CD4-positive, alpha-beta T cell (primary cell): Measurements from ENCODE around the gene UNC93A. TPM values are rescaled to one million over a fixed set of nuclear protein-coding genes. Genes with fewer than 3 reads are reported as not detected.

Experiments used
- ATAC-seq: fragments of 200-7000 bp; cut with Tn5 transposase; one replicate; pipeline ENCODE4 v1.10.0; 2022; ENCODE audit warnings: mild to moderate bottlenecking; ENCODE audit not compliant: poor library complexity
- CTCF ChIA-PET: fragments of 350-600 bp; sonication (Branson Sonifier 250); formaldehyde crosslinking; loops from one replicate; lab custom pipeline; 2021; ENCODE audit warnings: antibody characterized with exemption, inconsistent platforms; lab: Charles Lee
- POLR2A ChIA-PET: fragments of 350-600 bp; sonication (Branson Sonifier 250); formaldehyde crosslinking; loops from one replicate; lab custom pipeline; 2021; ENCODE audit warnings: antibody characterized with exemption, inconsistent platforms; lab: Charles Lee
- DNase-seq, 14 experiments: peaks; one replicate each; pipeline ENCODE4 v3.0.0-alpha.2; 2013 to 2020; ENCODE audit warnings: mixed read lengths in 2 of 14
- H3K27ac ChIP-seq, 2 donors: one replicate each; pipeline versions ENCODE4 v1.5.1 to v1.7.0; 2013; ENCODE audit warnings: low read length in 2 of 2, low read depth in 1 of 2, mild to moderate bottlenecking in 1 of 2
- H3K27me3 ChIP-seq, 2 experiments: 1 replicate in 1 of 2; 2 replicates in 1 of 2; pipeline versions ENCODE4 v1.6.1 to v1.7.0; 2013; ENCODE audit warnings: low read length in 2 of 2, control low read depth in 1 of 2, mild to moderate bottlenecking in 1 of 2, moderate library complexity in 1 of 2; ENCODE audit not compliant: insufficient read depth in 2 of 2, control insufficient read depth in 1 of 2
- H3K36me3 ChIP-seq: one replicate; pipeline ENCODE4 v1.6.1; 2013; ENCODE audit warnings: low read length, control low read depth; ENCODE audit not compliant: insufficient read depth
- H3K4me1 ChIP-seq: one replicate; pipeline ENCODE4 v1.6.1; 2013; ENCODE audit warnings: low read length, control low read depth; ENCODE audit not compliant: insufficient read depth
- H3K4me3 ChIP-seq: one replicate; pipeline ENCODE4 v1.5.1; 2013; ENCODE audit warnings: mild to moderate bottlenecking, low read length, moderate library complexity
- H3K9me3 ChIP-seq, 2 experiments: 1 replicate in 1 of 2; 2 replicates in 1 of 2; pipeline versions ENCODE4 v1.6.1 to v1.7.0; 2013; ENCODE audit warnings: low read length in 2 of 2, mild to moderate bottlenecking in 2 of 2, control low read depth in 1 of 2, moderate library complexity in 1 of 2; ENCODE audit not compliant: control insufficient read depth in 1 of 2, insufficient read depth in 1 of 2
- H3K27ac Mint-ChIP-seq: one replicate; pipeline ENCODE4 v1.8.0; 2020; ENCODE audit warnings: mixed read lengths
- H3K27me3 Mint-ChIP-seq: one replicate; pipeline ENCODE4 v1.8.0; 2021; ENCODE audit warnings: mixed read lengths
- H3K36me3 Mint-ChIP-seq: one replicate; pipeline ENCODE4 v1.8.0; 2021; ENCODE audit warnings: low read depth, mixed read lengths
- H3K4me1 Mint-ChIP-seq: one replicate; pipeline ENCODE4 v1.8.0; 2021; ENCODE audit warnings: low read depth, mixed read lengths
- H3K4me3 Mint-ChIP-seq: one replicate; pipeline ENCODE4 v1.8.0; 2020; ENCODE audit warnings: mild to moderate bottlenecking, mixed read lengths
- H3K9me3 Mint-ChIP-seq: one replicate; pipeline ENCODE4 v1.8.0; 2020; ENCODE audit warnings: mixed read lengths
- intact Hi-C, 2 experiments: fragments of 100-400 bp; cut with DNase I in 1 of 2; cut with micrococcal nuclease in 1 of 2; formaldehyde crosslinking; loops; one replicate each; pipeline versions ENCODE4 v1.15.1 to v1.9.0; 2023 to 2025; cut with DNase I, micrococcal nuclease
- total RNA-seq, 174 experiments: library from RNA in 2 of 174; stranded (reverse) in 2 of 174; gene quantifications; one replicate each; pipeline ENCODE4 v1.2.3 and lab custom pipeline; 2021 to 2026
- TF ChIP-seq, protein P1 (sequence below): fragments of 200-600 bp; IDR thresholded peaks from one replicate; pipeline ENCODE4 v1.8.0; 2022; ENCODE audit warnings: antibody characterized with exemption, mild to moderate bottlenecking

The UNC93A gene
- total RNA-seq, 2 experiments from 2014 or later = not detected

DNA sequence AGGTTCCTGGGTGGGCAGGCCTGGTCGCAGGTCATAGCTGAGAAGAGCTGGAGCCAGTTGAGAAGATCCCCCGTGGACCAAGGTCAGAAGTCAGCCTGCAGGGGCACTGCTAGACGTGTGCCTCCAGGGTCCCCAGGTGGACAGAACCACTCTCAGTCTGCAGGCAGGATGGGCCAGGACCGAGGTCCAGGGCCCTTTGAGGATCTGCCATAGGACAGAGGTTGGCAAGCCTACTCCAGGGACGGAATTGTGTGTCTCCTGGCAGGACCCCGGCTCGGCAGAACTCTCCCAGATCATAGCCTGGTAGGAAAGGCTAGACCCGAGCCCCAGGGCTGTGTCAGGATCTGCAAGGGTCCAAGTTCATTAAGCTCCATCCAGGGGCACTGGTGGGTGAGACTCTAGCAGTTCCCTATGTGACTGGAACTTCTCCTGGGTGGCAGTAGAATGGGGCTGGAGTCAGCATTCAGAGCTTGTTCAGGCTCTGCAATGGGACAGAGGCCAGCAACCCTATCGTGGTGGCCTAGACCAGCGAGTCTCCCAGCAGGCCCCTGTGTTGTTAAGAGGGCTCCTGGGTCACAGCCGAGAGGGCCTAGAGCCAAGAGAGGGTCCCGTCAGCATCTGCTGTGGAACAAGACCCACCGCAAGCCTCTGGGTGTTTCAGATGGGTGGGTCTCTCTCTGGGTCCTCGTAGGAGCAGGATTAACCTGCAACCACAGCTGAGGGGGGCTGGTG, 51.9 kb downstream of the UNC93A start:
- Mint-ChIP-seq H3K36me3 (no peaks in the 10 kb centered on the region), H3K4me3 (no peak overlapping the region), H3K9me3 (no peaks in the 10 kb centered on the region), H3K4me1 (no peaks in the 10 kb centered on the region), H3K27me3 (peaks cover 7% of the 10 kb centered on the region), H3K27ac (no peak overlapping the region)
- Histone ChIP-seq H3K9me3 (no peaks in the 10 kb centered on the region), H3K27ac (no peak overlapping the region), H3K27me3 (no peaks in the 10 kb centered on the region), H3K4me1 (no peaks in the 10 kb centered on the region), H3K4me3 (no peak overlapping the region), H3K36me3 (no peaks in the 10 kb centered on the region)
- no peak for DNase-seq
- ChIA-PET POLR2A (no interaction called here), CTCF (no interaction called here)
- no peak for ATAC-seq
- intact Hi-C loops = no loop called here
- TF ChIP-seq, protein P1, sequence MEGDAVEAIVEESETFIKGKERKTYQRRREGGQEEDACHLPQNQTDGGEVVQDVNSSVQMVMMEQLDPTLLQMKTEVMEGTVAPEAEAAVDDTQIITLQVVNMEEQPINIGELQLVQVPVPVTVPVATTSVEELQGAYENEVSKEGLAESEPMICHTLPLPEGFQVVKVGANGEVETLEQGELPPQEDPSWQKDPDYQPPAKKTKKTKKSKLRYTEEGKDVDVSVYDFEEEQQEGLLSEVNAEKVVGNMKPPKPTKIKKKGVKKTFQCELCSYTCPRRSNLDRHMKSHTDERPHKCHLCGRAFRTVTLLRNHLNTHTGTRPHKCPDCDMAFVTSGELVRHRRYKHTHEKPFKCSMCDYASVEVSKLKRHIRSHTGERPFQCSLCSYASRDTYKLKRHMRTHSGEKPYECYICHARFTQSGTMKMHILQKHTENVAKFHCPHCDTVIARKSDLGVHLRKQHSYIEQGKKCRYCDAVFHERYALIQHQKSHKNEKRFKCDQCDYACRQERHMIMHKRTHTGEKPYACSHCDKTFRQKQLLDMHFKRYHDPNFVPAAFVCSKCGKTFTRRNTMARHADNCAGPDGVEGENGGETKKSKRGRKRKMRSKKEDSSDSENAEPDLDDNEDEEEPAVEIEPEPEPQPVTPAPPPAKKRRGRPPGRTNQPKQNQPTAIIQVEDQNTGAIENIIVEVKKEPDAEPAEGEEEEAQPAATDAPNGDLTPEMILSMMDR = no peak

- DNase-seq (no peak), ATAC-seq (no peak)
- POLR2A ChIA-PET = no interaction called here
- Histone ChIP-seq H3K27me3 (peaks cover 0 to 3% of the 10 kb centered on the region in 2 experiments), H3K4me1 (peaks cover 6% of the 10 kb centered on the region), H3K4me3 (no peak overlapping the region), H3K27ac (no peak overlapping the region), H3K9me3 (no peaks in the 10 kb centered on the region), H3K36me3 (no peaks in the 10 kb centered on the region)
- peaks cover 7% of the 10 kb centered on the region for H3K27me3 Mint-ChIP-seq
- TF ChIP-seq, protein P1 = no peak
- intact Hi-C loops = no loop called here
- no peak overlapping the region for H3K27ac Mint-ChIP-seq
- no peaks in the 10 kb centered on the region for H3K9me3 Mint-ChIP-seq
- H3K4me1 Mint-ChIP-seq = peaks cover 9% of the 10 kb centered on the region
- no peak overlapping the region for H3K4me3 Mint-ChIP-seq
- peaks cover 3% of the 10 kb centered on the region for H3K36me3 Mint-ChIP-seq
- CTCF ChIA-PET = no interaction called here
Measured at GRCh38 chr6:167345348-167345747, 54.2 kb downstream of the UNC93A start.

- H3K27me3 ChIP-seq = peaks cover 0 to 3% of the 10 kb centered on the region in 2 experiments
- no peaks in the 10 kb centered on the region for H3K9me3 Mint-ChIP-seq
- ATAC-seq = no peak
- peaks cover 13% of the 10 kb centered on the region for H3K4me1 ChIP-seq
- H3K4me1 Mint-ChIP-seq = peaks cover 12% of the 10 kb centered on the region
- peaks cover 3% of the 10 kb centered on the region for H3K36me3 Mint-ChIP-seq
- no peaks in the 10 kb centered on the region for H3K9me3 ChIP-seq
- no peak overlapping the region for H3K27ac Mint-ChIP-seq
- no peaks in the 10 kb centered on the region for H3K36me3 ChIP-seq
- H3K27me3 Mint-ChIP-seq = peaks cover 4% of the 10 kb centered on the region
- no peak overlapping the region for H3K4me3 ChIP-seq
- H3K4me3 Mint-ChIP-seq = no peak overlapping the region
- TF ChIP-seq, protein P1 = no peak
- H3K27ac ChIP-seq = no peak overlapping the region
- ChIA-PET CTCF (no interaction called here), POLR2A (no interaction called here)
- intact Hi-C loops = no loop called here
- no peak for DNase-seq
Measured at GRCh38 chr6:167345960-167346359, 54.8 kb downstream of the UNC93A start.
